Measurements from ENCODE around the gene CD151. TPM values are rescaled to one million over a fixed set of nuclear protein-coding genes. Genes with fewer than 3 reads are reported as not detected.

CD151 gene
- polyA plus RNA-seq, 1 of the 3 experiments (the other 2 are of a cell fraction): 922 TPM

DNA sequence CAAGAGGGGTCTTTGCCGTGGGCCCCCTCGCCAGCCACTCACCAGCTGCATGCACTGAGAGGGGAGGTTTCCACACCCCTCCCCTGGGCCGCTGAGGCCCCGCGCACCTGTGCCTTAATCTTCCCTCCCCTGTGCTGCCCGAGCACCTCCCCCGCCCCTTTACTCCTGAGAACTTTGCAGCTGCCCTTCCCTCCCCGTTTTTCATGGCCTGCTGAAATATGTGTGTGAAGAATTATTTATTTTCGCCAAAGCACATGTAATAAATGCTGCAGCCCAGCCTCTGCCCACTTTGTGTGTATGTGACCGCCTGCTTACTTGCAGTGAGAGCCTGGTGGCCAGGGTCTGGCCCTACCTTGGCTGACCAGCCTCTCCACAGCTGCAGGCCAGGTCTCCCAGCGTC, 7.8 kb upstream of the CD151 start:
- no peak overlapping the region for H3K4me2 ChIP-seq
- no peak overlapping the region for H3K9ac ChIP-seq
- CTCF ChIA-PET: no interaction called here
- peaks cover 7% of the 10 kb centered on the region for H3F3A ChIP-seq (replicated peaks; ENCODE audit: insufficient read depth)
- H4K20me1 ChIP-seq (ENCODE audit: insufficient read depth): peaks cover 35% of the 10 kb centered on the region
- no peaks in the 10 kb centered on the region for H3K9me2 ChIP-seq
- H2AFZ ChIP-seq (ENCODE audit: low read depth): no peak overlapping the region
- POLR2A ChIA-PET: no interaction called here
- 89% methylated on average over 8 of the region's 11 CpGs for WGBS (ENCODE audit: low lambda C conversion rate)
- H3K27me3 ChIP-seq (ENCODE audit: insufficient read depth): no peaks in the 10 kb centered on the region
- no peak for DNase-seq
- no peak overlapping the region for H3K27ac ChIP-seq (ENCODE audit: low read depth in 2 of 2, low read length in 1 of 2)
- H3K9me3 ChIP-seq: no peaks in the 10 kb centered on the region
- H3K4me3 ChIP-seq (ENCODE audit: low read depth in 2 of 2, low read length in 1 of 2): no peak overlapping the region
- H3K79me2 ChIP-seq (ENCODE audit: insufficient read depth): peaks cover 22% of the 10 kb centered on the region
- TF ChIP-seq REST (IDR thresholded peaks at IDR 0.05; ENCODE audit: low read depth, low read length) (no peak), ELF1 (IDR thresholded peaks at IDR 0.05) (peak; percentile 17; the same call in 1 of the 2 replicates), EP300 (IDR thresholded peaks at IDR 0.05; ENCODE audit: borderline replicate concordance in 1 of 2, low read depth in 1 of 2, low read length in 1 of 2) (no peak)
- peaks cover 0 to 21% of the 10 kb centered on the region in 2 experiments for H3K36me3 ChIP-seq (replicated peaks in 1 of 2; ENCODE audit: control insufficient read depth in 1 of 2, insufficient read depth in 2 of 2, low read length in 1 of 2)
- peaks cover 14 to 26% of the 10 kb centered on the region in 2 experiments; a peak in 3 of 4 replicates for H3K4me1 ChIP-seq (ENCODE audit: control insufficient read depth in 1 of 2, insufficient read depth in 2 of 2, low read depth in 1 of 2, low read length in 1 of 2)

DNA sequence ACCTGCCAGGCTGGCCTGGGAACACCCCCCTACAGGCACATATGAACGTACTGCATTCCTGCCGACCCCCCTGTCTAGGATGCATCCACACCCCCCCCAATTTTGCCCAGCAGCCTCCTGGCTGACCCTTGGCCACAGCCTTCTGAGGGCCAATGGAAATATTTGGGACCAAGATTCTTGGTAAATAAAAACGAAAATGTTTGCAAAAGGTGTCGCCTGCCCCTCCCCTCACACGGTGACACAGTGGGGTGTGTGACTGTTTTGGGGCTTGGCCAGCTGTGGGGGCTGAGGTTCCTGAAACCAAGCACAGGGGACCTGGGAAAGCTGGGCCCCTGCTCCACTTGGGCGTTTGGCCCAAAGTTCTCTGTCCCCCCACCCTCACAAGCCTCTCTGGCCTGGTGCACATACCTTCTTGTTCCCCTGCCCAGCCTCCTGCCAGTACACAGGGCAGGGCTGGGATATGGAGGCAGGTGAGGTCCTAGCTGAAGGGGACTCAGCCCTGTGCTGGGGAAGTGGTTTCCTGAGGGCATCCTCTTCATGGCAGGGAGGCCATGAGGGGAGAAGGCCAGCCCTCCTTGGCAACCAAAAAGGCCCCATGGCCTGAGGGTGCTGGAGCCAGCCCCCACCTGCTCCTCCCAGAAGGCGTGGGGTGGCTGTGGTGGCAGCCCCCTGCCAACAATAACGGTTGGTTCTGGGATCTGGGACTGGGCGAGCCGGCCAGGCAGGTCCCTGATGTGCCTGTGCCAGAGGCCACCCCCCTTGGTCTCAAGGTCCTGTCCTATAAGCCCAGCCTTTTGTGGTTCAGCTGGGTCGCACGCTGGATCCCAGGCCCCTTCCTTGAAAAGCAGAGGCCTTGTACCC, 7.2 kb upstream of the CD151 start:
- Histone ChIP-seq H2AFZ (ENCODE audit: low read depth) (no peak overlapping the region), H3K9me3 (no peaks in the 10 kb centered on the region), H3K9me2 (no peaks in the 10 kb centered on the region), H3F3A (replicated peaks; ENCODE audit: insufficient read depth) (peaks cover 7% of the 10 kb centered on the region), H3K9ac (no peak overlapping the region), H3K27me3 (ENCODE audit: insufficient read depth) (no peaks in the 10 kb centered on the region), H3K27ac (ENCODE audit: low read depth in 2 of 2, low read length in 1 of 2) (no peak overlapping the region), H3K4me3 (ENCODE audit: low read depth in 2 of 2, low read length in 1 of 2) (no peak overlapping the region), H3K79me2 (ENCODE audit: insufficient read depth) (peaks cover 21% of the 10 kb centered on the region), H3K4me1 (ENCODE audit: control insufficient read depth in 1 of 2, insufficient read depth in 2 of 2, low read depth in 1 of 2, low read length in 1 of 2) (peaks cover 14 to 23% of the 10 kb centered on the region in 2 experiments; a peak in 3 of 4 replicates), H3K36me3 (replicated peaks in 1 of 2; ENCODE audit: control insufficient read depth in 1 of 2, insufficient read depth in 2 of 2, low read length in 1 of 2) (peaks cover 0 to 21% of the 10 kb centered on the region in 2 experiments), H4K20me1 (ENCODE audit: insufficient read depth) (peaks cover 29% of the 10 kb centered on the region), H3K4me2 (no peak overlapping the region)
- WGBS (ENCODE audit: low lambda C conversion rate): 74% methylated on average over 9 of the region's 12 CpGs
- ChIA-PET CTCF (no interaction called here), POLR2A (no interaction called here)
- DNase-seq: no peak
- TF ChIP-seq TEAD4 (IDR thresholded peaks at IDR 0.05; ENCODE audit: borderline replicate concordance, insufficient read depth): no peak
- TF ChIP-seq RAD21 (IDR thresholded peaks at IDR 0.05; ENCODE audit: low read length): no peak
- TF ChIP-seq POLR2AphosphoS5 (IDR thresholded peaks at IDR 0.05; ENCODE audit: low read depth, low read length): 0 out of 2 replicates have a peak, but pooled peaks have one; percentile 5

Measured in SK-N-SH (cell line).